GM18870 (cell line): ENCODE results near the gene S100A14.
"Not testable (repeated sequence)": the region's sequence is repeated elsewhere in the genome, so short reads cannot be mapped to it uniquely, and the experiment has no call there.

Experiments
- ATAC-seq: cut with Tn5 transposase; IDR thresholded peaks from one replicate; pipeline ENCODE4 v1.9.1; 2021; ENCODE audit warnings: moderate library complexity; ENCODE audit not compliant: unreplicated experiment

The S100A14 gene

GRCh38 chr1:153616144-153616916, at the start of gene S100A14:
S100A14 (minus strand) TSS chr1:153616325; CDS start chr1:153615858, 467 bp downstream.
- ATAC-seq, result no peak

DNA sequence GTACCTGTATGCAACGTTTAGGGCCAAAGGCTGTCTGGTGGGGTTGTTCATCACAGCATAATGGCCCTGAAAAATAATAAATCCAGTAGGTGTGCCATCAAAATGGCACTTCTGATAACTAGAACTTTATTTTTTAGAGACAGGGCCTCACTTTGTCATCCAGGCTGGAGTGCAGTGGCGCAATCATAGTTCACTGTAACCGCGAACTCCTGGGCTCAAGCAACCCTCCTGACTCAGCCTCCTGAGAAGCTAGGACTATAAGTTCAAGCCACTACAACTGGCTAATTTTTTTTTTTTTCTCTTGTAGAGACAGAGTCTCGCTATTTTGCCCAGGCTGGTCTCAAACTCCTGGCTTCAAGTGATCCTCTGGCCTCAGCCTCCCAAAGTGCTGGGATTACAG, 47.1 kb upstream of the S100A14 start:
- no peak for ATAC-seq

- ATAC-seq, result no peak
Observed at GRCh38 chr1:153662269-153662668, 46.1 kb upstream of the S100A14 start.

DNA sequence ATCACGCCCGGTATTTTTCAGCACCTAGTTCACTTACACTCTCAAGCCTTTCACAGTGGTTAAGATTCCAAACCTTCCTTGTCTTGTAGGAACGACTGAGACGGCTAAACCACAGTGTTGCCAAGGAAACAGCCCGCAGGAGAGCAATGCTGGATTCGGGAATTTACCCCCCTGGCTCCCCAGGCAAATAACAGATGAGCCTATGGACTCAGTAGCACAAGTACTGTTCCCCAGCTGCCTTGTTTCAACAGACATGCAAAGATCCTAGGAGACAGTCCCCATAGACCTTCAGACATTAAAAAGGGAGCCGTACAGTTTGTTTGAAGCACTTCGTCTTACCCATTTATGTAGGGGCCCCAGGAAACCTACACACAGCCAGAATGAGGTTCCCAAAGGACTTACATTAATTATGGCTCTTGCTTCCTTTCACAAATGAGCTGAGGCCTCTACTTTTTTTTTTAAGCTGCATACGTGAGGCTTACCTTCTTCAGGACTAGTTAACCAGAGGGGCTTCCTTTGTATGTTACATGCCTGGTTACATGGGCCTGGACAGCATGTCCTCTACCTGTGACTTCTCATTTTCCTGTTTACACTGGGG, 45.1 kb upstream of the S100A14 start:
- ATAC-seq, result no peak

GRCh38 chr1:153659656-153660055, 43.5 kb upstream of the S100A14 start:
- ATAC-seq, result no peak

DNA sequence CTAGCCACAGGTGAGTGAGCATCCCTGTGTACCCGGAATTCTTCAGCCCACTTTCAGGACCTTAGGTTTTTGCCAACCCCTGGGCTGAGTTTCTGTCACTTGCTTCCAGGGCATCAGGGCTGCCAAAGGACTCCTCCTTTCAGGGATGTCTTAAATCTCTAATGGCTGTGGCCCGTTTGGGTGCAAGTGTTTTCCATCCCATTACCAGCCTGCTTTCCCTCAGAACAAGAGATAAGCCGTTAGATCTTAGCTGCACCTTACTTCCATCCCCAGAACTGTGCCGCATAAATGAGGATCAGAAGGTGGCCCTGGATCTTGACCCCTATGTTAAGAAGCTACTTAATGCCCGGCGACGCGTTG, 43.0 kb upstream of the S100A14 start:
- no peak for ATAC-seq

GRCh38 chr1:153658400-153659174, 42.5 kb upstream of the S100A14 start, which contains the start of gene SNAPIN:
SNAPIN (plus strand) TSS chr1:153658703; CDS start chr1:153658744, 41 bp downstream.
- ATAC-seq, result peak; percentile 63

- no peak for ATAC-seq
Observed at GRCh38 chr1:153655333-153655732, 39.2 kb upstream of the S100A14 start.

- ATAC-seq, result no peak
Observed at GRCh38 chr1:153652805-153653500, 36.8 kb upstream of the S100A14 start.

GRCh38 chr1:153651771-153652170, 35.6 kb upstream of the S100A14 start:
- no peak for ATAC-seq

- no peak for ATAC-seq
Observed at GRCh38 chr1:153649863-153650235, 33.7 kb upstream of the S100A14 start.

- no peak for ATAC-seq
Observed at GRCh38 chr1:153649137-153649862, 33.2 kb upstream of the S100A14 start.

- ATAC-seq, result no peak
Observed at GRCh38 chr1:153648000-153648643, 32.0 kb upstream of the S100A14 start.

GRCh38 chr1:153647346-153647714, 31.2 kb upstream of the S100A14 start:
- ATAC-seq, result no peak

GRCh38 chr1:153646672-153647345, 30.7 kb upstream of the S100A14 start:
- ATAC-seq, result no peak

DNA sequence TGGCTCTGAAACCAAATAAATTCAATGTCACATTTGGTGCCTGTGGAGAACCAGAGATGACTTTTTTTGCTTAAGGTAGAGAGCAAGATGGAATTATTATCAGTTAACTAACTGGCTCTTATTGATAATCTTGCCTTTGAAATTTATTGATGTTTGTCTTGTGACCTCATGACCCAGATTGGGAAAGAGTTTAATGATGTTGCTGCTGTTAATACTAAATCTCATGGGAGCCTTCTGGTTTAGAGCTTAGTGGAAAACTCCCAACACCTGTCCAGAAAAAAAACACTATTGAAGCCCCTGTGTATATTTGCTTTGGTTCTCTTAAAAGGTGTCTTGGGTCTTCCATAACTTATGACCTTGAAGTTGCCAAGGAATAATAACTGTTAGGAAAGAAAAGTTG, 27.7 kb upstream of the S100A14 start:
- no peak for ATAC-seq

- no peak for ATAC-seq
Observed at GRCh38 chr1:153643100-153643499, 27.0 kb upstream of the S100A14 start.

GRCh38 chr1:153642161-153642560, 26.0 kb upstream of the S100A14 start:
- ATAC-seq, result no peak

DNA sequence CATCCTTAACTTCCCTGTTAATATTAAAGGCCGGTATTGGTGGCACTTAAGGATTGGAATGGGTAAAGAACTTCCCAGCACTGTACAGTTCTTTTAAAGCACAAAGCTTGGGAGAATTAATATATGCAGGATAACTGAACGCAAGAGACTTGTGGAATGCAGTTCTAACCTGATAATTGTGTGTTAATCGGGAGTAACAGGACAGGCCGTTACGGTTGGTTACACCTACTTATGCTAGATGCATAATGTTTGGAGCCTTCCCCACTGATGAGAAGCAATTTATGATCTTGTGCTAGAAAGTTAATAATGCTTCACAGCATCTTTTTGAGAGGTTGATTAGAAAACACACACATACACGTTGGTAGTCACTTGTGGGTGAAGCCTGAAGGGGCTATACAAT, 24.7 kb upstream of the S100A14 start:
- ATAC-seq, result no peak

DNA sequence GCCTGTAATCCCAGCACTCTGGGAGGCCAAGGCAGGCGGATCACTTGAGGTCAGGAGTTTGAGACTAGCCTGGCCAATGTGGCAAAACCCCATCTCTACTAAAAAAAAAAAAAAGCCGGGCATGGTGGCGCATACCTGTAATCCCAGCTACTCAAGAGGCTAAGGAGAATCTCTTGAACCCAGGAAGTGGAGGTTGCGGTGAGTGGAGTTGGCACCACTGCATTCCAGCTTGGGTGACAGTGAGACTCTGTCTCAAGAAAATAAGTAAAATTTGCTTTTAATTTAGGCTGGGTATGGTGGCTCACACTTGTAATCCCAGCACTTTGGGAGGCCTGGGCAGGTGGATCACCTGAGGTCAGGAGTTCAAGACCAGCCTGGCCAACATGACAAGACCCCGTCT, 24.1 kb upstream of the S100A14 start:
- ATAC-seq, result not testable (repeated sequence)
